DMS53 treated with DMSO at 0.1 percent for 48 hours (cell line): ENCODE results near the gene GOT1.

Experiments
- DNase-seq: peaks from one replicate; lab custom pipeline; 2025; ENCODE audit not compliant: unreplicated experiment; lab: John Stamatoyannopoulos, UW

The GOT1 gene

GRCh38 chr10:99433378-99434020, 3.1 kb upstream of the GOT1 start:
- peak; percentile 1 for DNase-seq

GRCh38 chr10:99432881-99433280, 2.5 kb upstream of the GOT1 start:
- no peak for DNase-seq

GRCh38 chr10:99432047-99432446, 1.6 kb upstream of the GOT1 start:
- DNase-seq, result no peak

- DNase-seq, result peak; percentile 64
Observed at GRCh38 chr10:99431190-99431760, 851 bp upstream of the GOT1 start.

GRCh38 chr10:99430116-99430450, 341 bp downstream of the GOT1 start:
- no peak for DNase-seq

GRCh38 chr10:99429517-99430095, 818 bp downstream of the GOT1 start:
- DNase-seq, result no peak

GRCh38 chr10:99427566-99428190, 2.7 kb downstream of the GOT1 start:
- no peak for DNase-seq

GRCh38 chr10:99426689-99427088, 3.7 kb downstream of the GOT1 start:
- no peak for DNase-seq

- no peak for DNase-seq
Observed at GRCh38 chr10:99425204-99425603, 5.2 kb downstream of the GOT1 start.

GRCh38 chr10:99424656-99425055, 5.8 kb downstream of the GOT1 start:
- no peak for DNase-seq

- DNase-seq, result no peak
Observed at GRCh38 chr10:99422529-99423096, 7.8 kb downstream of the GOT1 start.

- peak; percentile 5 for DNase-seq
Observed at GRCh38 chr10:99421233-99421739, 9.1 kb downstream of the GOT1 start.

- DNase-seq, result no peak
Observed at GRCh38 chr10:99419688-99420087, 10.7 kb downstream of the GOT1 start.

GRCh38 chr10:99418910-99419624, 11.4 kb downstream of the GOT1 start:
- DNase-seq, result no peak

- DNase-seq, result no peak
Observed at GRCh38 chr10:99412099-99412498, 18.3 kb downstream of the GOT1 start.

GRCh38 chr10:99411546-99411945, 18.9 kb downstream of the GOT1 start:
- DNase-seq, result no peak

- no peak for DNase-seq
Observed at GRCh38 chr10:99410876-99411275, 19.5 kb downstream of the GOT1 start.

- DNase-seq, result no peak
Observed at GRCh38 chr10:99410146-99410545, 20.3 kb downstream of the GOT1 start.

- DNase-seq, result no peak
Observed at GRCh38 chr10:99406149-99406548, 24.3 kb downstream of the GOT1 start.

- no peak for DNase-seq
Observed at GRCh38 chr10:99403674-99404073, 26.8 kb downstream of the GOT1 start.

GRCh38 chr10:99399664-99400063, 30.8 kb downstream of the GOT1 start:
- DNase-seq, result no peak
